Measurements from ENCODE around the gene ARHGEF12.

Gene ARHGEF12

GRCh38 chr11:120389693-120390584, 53.7 kb downstream of the ARHGEF12 start:
- no peak for DNase-seq

- DNase-seq, result no peak
These were observed 54.3 kb downstream of the ARHGEF12 start for GRCh38 chr11:120390585-120390922.

GRCh38 chr11:120391292-120391691, 55.1 kb downstream of the ARHGEF12 start:
- DNase-seq, result no peak

- DNase-seq, result no peak
These were observed 55.6 kb downstream of the ARHGEF12 start for GRCh38 chr11:120391854-120392253.

- no peak for DNase-seq
These were observed 56.1 kb downstream of the ARHGEF12 start for GRCh38 chr11:120392314-120392713.

GRCh38 chr11:120392793-120393192, 56.6 kb downstream of the ARHGEF12 start:
- DNase-seq, result no peak

GRCh38 chr11:120394119-120394518, 57.9 kb downstream of the ARHGEF12 start:
- no peak for DNase-seq

GRCh38 chr11:120395778-120396177, 59.6 kb downstream of the ARHGEF12 start:
- no peak for DNase-seq

GRCh38 chr11:120398132-120398531, 61.9 kb downstream of the ARHGEF12 start:
- DNase-seq, result no peak

- DNase-seq, result no peak
These were observed 63.1 kb downstream of the ARHGEF12 start for GRCh38 chr11:120399307-120399706.

- no peak for DNase-seq
These were observed 64.6 kb downstream of the ARHGEF12 start for GRCh38 chr11:120400564-120401364.

GRCh38 chr11:120401506-120401905, 65.3 kb downstream of the ARHGEF12 start:
- no peak for DNase-seq

- no peak for DNase-seq
These were observed 67.8 kb downstream of the ARHGEF12 start for GRCh38 chr11:120403966-120404365.

GRCh38 chr11:120404495-120404894, 68.3 kb downstream of the ARHGEF12 start:
- no peak for DNase-seq

- DNase-seq, result no peak
These were observed 73.4 kb downstream of the ARHGEF12 start for GRCh38 chr11:120409655-120410054.

GRCh38 chr11:120410622-120411380, 74.6 kb downstream of the ARHGEF12 start:
- DNase-seq, result no peak

GRCh38 chr11:120413480-120413879, 77.3 kb downstream of the ARHGEF12 start:
- no peak for DNase-seq

- no peak for DNase-seq
These were observed 84.4 kb downstream of the ARHGEF12 start for GRCh38 chr11:120420572-120420971.

GRCh38 chr11:120424185-120424969, 88.2 kb downstream of the ARHGEF12 start:
- no peak for DNase-seq

- no peak for DNase-seq
These were observed 88.7 kb downstream of the ARHGEF12 start for GRCh38 chr11:120424970-120425332.

- DNase-seq, result no peak
These were observed 89.3 kb downstream of the ARHGEF12 start for GRCh38 chr11:120425527-120425926.

GRCh38 chr11:120430146-120430545, 93.9 kb downstream of the ARHGEF12 start:
- no peak for DNase-seq

- DNase-seq, result no peak
These were observed 95.4 kb downstream of the ARHGEF12 start for GRCh38 chr11:120431633-120432032.
